ENCODE data around the gene CDK14.

DNA sequence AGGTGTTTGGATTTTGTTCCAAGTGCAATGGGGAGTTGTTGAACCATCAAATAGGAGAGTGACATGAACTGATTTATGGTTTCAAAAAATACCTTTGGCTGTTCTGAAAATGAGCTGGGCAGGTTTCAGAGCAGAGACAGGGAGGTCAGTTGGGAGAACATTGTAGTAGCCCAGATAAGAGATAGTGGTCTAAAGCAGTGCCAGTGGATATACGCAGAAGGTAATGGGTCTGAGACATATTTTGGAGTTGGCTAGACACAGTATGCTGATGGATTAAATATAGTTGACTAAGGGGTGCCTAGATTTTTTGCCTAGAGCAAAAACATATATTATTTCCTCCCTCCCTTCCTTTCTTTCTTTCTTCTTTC, 21.3 kb upstream of the CDK14 start:
- TF ChIP-seq GATA2 (IDR thresholded peaks at IDR 0.05; ENCODE audit: insufficient read depth, insufficient read length, low read depth, low read length): no peak
- TF ChIP-seq, protein P1, sequence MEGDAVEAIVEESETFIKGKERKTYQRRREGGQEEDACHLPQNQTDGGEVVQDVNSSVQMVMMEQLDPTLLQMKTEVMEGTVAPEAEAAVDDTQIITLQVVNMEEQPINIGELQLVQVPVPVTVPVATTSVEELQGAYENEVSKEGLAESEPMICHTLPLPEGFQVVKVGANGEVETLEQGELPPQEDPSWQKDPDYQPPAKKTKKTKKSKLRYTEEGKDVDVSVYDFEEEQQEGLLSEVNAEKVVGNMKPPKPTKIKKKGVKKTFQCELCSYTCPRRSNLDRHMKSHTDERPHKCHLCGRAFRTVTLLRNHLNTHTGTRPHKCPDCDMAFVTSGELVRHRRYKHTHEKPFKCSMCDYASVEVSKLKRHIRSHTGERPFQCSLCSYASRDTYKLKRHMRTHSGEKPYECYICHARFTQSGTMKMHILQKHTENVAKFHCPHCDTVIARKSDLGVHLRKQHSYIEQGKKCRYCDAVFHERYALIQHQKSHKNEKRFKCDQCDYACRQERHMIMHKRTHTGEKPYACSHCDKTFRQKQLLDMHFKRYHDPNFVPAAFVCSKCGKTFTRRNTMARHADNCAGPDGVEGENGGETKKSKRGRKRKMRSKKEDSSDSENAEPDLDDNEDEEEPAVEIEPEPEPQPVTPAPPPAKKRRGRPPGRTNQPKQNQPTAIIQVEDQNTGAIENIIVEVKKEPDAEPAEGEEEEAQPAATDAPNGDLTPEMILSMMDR (IDR thresholded peaks at IDR 0.05; ENCODE audit: extremely low read depth in 1 of 2, insufficient read depth in 1 of 2, low read depth in 1 of 2, low read length in 2 of 2): no peak
- TF ChIP-seq POLR2A (IDR thresholded peaks at IDR 0.05; ENCODE audit: low read depth, low read length): no peak
- no peak for TF ChIP-seq MYC (IDR thresholded peaks at IDR 0.05; ENCODE audit: low read depth, low read length)
